ENCODE results near the gene GOLGA8T. TPM values are rescaled to one million over a fixed set of nuclear protein-coding genes. Genes with fewer than 3 reads are reported as not detected.
"Not testable (repeated sequence)": the region's sequence is repeated elsewhere in the genome, so short reads cannot be mapped to it uniquely, and the experiment has no call there.

Gene GOLGA8T
- total RNA-seq, 1 donor from 2014 or later, result 0.27 TPM

DNA sequence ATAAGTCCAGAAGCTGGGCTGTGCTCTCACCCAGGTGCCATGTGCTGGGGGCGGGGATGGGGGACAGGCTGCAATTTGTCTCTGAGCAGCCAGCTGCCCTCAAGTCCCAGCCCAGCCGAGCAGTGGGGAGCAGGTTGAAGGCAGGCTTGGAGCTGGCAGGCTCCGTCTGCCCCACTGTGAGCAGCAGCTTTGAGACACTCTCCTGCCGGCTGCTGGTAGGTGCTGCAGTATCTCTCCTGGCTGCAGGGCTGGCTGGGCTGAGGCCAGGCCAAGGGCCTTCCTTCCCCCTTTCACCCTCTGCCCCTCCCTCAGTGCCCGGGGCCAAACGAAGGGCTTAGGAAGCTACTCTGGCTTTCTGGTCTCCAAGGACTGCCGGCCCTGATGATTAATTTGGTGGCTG lies 50.6 kb downstream of the GOLGA8T start:
- intact Hi-C loops (cut with micrococcal nuclease); DNase-seq: not testable (repeated sequence)
- peak; percentile 72 for ATAC-seq

DNA sequence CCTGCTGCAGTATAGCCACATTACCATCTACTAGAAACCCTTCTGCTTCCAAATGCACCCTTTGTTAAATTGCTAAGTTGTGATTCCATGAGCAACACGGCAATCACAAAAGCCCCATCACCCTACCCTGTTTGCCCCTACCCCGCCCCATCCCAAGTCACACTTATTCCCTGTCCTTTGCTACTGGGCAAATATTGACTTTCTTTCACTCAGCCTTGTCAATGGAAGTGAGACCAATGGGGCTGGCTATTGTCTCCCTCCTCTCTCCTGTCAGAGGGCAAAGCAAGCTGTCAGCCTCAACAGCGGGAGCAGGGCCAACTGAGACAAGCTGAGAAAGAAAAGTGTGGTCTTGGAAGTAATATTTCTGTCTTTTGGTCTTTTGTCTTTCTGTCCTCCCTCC lies 52.6 kb downstream of the GOLGA8T start:
- ATAC-seq; intact Hi-C loops (cut with micrococcal nuclease); DNase-seq: not testable (repeated sequence)

DNA sequence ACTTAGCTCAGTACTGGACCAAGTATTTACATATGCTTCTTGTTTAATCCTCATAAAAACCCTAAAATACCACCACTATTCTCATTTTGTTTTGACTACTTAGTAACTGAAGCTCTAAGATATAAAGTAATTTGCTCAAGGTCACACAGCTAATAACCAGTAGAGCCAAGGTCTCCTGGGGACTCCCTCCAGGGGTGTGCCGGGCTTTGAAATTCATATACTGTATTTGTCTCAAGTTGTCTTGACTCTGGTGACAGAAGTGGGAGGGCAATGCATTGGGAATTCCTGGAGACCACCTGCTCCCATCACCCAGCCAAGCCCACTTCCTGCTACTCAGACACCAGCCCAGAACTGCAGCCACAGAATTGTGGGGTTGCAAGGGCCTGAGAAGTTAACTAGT lies 54.9 kb downstream of the GOLGA8T start:
- ATAC-seq; DNase-seq; intact Hi-C loops (cut with micrococcal nuclease): not testable (repeated sequence)

DNA sequence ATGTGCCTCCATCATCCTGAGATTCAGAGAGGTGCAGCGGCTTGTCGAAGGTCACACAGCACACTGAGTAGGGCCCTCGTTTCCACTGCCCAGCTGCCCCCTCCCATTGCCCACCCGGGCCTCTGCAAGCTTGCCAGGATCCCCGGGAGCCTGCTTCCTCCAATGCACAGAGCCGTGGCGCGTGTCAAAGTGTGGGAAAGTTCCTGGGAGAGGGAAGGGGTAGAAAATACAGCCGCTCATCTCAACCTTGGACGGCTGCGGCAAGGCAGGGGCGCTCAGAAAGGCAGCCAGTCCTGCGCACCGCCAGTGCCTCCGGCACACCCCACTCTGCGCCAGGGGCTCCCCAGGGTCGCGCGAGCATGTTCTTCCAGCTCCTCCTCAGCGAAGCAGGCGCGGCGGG lies 56.3 kb downstream of the GOLGA8T start:
- DNase-seq; ATAC-seq; intact Hi-C loops (cut with micrococcal nuclease): not testable (repeated sequence)

DNA sequence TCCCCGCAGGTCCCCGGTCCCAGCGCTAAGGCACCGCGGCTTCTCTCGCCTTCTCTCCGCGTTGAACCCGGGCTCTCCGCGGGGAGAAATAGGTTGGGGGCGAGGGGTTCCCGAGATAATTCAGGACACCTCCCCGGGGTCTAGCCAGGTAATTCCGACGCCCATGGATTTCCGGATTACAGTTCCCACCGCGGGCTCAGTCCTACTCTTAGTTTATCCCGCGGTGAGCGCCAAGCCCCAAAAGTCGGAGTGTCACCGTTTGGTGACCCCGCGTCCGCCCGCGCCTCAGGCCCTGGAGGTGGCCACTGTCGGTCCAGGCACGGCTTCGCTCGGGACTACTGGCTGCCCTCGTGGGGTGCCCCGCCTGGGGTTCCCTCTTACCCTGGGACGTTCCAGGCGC lies 56.8 kb downstream of the GOLGA8T start:
- intact Hi-C loops (cut with micrococcal nuclease); DNase-seq; ATAC-seq: not testable (repeated sequence)

DNA sequence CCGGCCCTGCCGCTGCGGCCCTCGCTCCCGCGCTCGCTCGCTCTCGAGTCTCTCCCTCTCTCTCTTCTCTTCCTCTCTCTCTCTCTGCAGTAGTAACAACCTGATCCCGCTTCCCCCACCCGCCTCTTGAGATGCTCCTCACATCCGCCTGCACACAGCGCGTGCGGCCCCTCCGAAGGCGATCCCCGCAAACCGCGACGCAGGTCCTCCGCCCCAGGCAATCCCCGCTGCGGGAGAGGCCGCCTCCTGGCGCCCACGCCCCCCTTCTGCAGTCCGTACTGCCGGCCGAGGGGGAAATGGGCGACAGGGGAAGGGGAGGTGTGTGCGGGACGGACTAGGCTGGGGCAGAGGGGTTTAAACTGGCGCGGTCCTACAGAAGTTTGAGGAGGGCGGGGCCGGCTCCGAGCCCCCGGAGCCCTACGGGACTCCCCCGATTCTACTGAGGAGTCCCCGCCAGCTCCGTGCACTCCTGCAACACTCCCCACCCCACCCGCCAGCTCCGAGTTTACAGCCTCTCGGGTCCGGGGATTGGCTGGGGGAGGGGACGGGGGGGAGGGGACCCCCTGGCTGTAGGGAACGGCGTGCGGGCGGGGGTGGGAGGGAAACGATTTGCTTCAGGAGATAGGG lies 57.4 kb downstream of the GOLGA8T start:
- ATAC-seq, result peak; percentile 25
- intact Hi-C loops (cut with micrococcal nuclease); DNase-seq: not testable (repeated sequence)

DNA sequence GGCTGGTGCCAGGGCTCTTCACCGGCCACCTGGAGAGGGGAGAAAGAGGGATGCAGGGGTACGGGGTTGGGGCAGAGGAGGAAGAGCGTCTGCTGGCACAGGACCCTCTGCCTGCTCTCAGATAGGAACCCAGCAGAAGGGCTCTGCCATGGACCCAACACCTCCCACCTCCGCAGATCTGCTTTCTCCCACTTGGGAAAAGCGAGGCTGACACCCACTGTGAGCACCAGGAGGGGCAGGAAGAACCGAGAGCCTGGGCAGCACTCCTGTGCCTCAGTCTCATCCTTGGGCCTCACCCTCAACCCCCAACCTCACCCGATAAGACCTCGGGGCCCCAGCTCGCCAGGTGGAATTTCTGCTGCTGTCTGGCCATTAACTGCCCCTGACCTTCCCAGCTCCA lies 58.0 kb downstream of the GOLGA8T start:
- DNase-seq; intact Hi-C loops (cut with micrococcal nuclease); ATAC-seq: not testable (repeated sequence)

Other genes with a start within 250 kb of the GOLGA8T start
- not detected for gene GOLGA8J, start 52.1 kb upstream of the GOLGA8T start, total RNA-seq

All from left ventricle myocardium superior (tissue), 1 donor.